Nephron (organoid): ENCODE measurements around the gene JMJD8.
A peak's percentile ranks its signal among the peaks of the same experiment; 100 is the strongest.

Experiments
- H3K27ac Mint-ChIP-seq, 3 experiments: 2 replicates each; pipeline ENCODE4 v1.8.0; 2020; ENCODE audit warnings: mixed read lengths in 3 of 3, mild to moderate bottlenecking in 2 of 3, moderate library complexity in 1 of 3
- H3K27me3 Mint-ChIP-seq: 2 replicates; pipeline ENCODE4 v1.8.0; 2021; ENCODE audit warnings: low read depth, mild to moderate bottlenecking, moderate library complexity, mixed read lengths
- H3K36me3 Mint-ChIP-seq: 2 replicates; pipeline ENCODE4 v1.8.0; 2020; ENCODE audit warnings: low read depth, mixed read lengths
- H3K4me1 Mint-ChIP-seq: 2 replicates; pipeline ENCODE4 v1.8.0; 2020; ENCODE audit warnings: mixed read lengths
- H3K4me3 Mint-ChIP-seq, 3 experiments: 2 replicates each; pipeline ENCODE4 v1.8.0; 2020; ENCODE audit warnings: mild to moderate bottlenecking in 3 of 3, mixed read lengths in 3 of 3, moderate library complexity in 2 of 3
- H3K9me3 Mint-ChIP-seq: 2 replicates; pipeline ENCODE4 v1.8.0; 2020; ENCODE audit warnings: mixed read lengths
- TF ChIP-seq, protein P1 (sequence below), 3 experiments: fragments of 200-600 bp; sonication (generic); IDR thresholded peaks; one replicate each; pipeline ENCODE4 v1.5.0; 2021; ENCODE audit warnings: antibody characterized with exemption in 3 of 3; ENCODE audit not compliant: unreplicated experiment in 3 of 3

Gene JMJD8

DNA sequence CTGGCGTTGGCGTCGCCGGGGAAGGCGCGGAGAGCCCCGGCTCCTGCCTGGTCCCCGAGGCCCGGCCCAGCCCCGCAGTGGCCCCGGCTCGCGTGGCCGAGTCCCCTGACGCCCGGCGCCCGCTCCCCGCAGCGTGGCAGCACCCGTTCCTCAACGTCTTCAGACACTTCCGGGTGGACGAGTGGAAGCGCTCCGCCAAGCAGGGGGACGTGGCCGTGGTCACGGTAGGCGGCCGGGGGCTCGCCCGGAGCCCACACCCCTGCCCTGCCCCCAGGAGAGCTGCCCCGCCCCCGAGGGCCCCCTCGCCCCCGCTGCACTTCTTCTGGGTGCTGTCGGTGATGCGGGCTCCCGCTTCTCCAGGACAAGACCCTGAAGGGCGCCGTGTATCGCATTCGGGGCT, 34.5 kb downstream of the JMJD8 start:
- no peak overlapping the region for H3K27ac Mint-ChIP-seq
- H3K9me3 Mint-ChIP-seq: no peaks in the 10 kb centered on the region
- H3K36me3 Mint-ChIP-seq: no peaks in the 10 kb centered on the region
- peak overlapping the region; percentile 79 to 81 (median 80) for H3K4me3 Mint-ChIP-seq
- no peaks in the 10 kb centered on the region for H3K4me1 Mint-ChIP-seq
- H3K27me3 Mint-ChIP-seq: peaks cover 3% of the 10 kb centered on the region
- TF ChIP-seq, protein P1, sequence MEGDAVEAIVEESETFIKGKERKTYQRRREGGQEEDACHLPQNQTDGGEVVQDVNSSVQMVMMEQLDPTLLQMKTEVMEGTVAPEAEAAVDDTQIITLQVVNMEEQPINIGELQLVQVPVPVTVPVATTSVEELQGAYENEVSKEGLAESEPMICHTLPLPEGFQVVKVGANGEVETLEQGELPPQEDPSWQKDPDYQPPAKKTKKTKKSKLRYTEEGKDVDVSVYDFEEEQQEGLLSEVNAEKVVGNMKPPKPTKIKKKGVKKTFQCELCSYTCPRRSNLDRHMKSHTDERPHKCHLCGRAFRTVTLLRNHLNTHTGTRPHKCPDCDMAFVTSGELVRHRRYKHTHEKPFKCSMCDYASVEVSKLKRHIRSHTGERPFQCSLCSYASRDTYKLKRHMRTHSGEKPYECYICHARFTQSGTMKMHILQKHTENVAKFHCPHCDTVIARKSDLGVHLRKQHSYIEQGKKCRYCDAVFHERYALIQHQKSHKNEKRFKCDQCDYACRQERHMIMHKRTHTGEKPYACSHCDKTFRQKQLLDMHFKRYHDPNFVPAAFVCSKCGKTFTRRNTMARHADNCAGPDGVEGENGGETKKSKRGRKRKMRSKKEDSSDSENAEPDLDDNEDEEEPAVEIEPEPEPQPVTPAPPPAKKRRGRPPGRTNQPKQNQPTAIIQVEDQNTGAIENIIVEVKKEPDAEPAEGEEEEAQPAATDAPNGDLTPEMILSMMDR (IDR thresholded peaks at IDR 0.05; ENCODE audit: unreplicated experiment in 3 of 3): no peak

DNA sequence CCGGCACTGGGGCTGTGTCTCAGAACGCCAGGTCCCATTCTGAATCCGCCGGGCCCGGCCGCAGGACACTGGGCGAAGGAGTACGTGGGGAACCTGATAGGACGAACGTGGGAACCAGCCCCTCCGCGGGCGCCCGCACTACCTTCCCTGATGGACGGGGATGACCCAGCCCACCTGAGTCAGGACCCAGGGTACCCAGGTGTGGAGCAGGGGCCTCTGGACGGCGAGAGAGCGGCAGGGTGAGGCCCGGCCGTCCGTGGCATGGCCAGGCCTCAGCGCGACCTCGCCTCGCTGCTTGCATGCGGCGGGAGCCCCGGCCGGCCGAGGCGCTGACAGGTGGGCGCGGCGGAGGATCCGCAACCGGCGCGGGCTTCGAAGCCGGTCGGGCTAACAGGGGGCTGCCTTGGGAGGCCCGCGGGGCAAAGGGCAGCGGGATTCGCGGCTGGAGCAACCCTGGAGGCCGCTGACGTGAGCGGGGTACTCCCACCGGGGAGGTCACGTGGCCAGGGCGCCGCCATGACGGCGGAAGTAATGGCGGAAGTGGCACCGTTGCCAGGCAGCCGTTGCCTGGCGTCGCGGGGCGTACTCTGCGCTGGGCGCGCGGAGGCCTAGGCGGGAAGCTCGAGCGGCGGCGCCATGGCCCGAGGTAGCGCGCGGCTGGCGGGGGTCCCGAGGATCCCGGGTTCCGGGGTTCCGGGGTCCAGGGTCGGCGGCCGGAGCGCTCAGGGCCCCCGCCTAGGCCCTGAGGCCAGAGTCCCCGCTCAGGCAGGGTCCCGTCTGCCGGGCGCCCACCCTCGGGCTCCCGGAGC, 35.1 kb downstream of the JMJD8 start, which contains the start of gene WDR90:
Gene WDR90 (plus strand): TSS at position 585 of the 809 bp plus-strand sequence. CDS start 52 bp downstream, at position 637.
- Mint-ChIP-seq H3K36me3 (no peaks in the 10 kb centered on the region), H3K4me3 (peak within 1 kb of the TSS; percentile 79 to 84 (median 84)), H3K9me3 (no peaks in the 10 kb centered on the region), H3K4me1 (no peaks in the 10 kb centered on the region), H3K27me3 (peaks cover 9% of the 10 kb centered on the region), H3K27ac (peak within 1 kb of the TSS in 2 of 3 experiments; percentile 69 to 79)
- TF ChIP-seq, protein P1 (IDR thresholded peaks at IDR 0.05; ENCODE audit: unreplicated experiment in 3 of 3): no peak

DNA sequence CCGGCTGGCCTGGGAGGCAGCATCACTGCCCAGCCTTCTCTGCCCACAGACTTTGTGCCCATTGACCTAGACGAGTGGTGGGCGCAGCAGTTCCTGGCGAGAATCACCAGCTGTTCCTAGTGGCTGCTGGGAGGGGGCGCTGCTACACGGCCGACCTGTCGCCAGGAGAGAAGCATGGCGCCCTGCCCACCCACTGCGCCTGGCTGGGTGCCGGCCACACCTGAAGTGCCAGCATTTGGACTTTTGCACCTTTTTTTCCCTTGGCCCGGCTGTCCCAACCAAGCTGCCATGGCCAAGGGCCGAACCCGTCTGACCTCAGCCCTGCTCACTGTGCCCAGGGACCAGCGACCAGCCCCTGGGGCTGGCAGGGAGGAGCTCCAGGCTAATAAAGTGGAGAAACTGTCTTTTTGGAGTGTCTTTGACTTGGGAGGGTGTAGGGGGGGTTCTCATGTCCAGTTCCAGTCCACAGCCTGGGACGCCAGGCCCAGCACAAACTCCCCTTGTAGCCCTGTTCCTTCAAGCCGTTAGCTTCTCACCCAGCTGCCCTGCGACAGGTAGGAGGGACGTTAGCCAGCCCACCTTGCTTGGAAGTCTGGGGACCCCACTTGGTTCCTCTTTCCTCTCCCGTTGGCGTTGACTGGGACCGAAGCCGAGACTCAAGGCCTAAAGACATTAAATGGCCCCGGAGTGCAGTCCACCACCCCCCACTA, 35.9 kb downstream of the JMJD8 start:
- H3K36me3 Mint-ChIP-seq: no peaks in the 10 kb centered on the region
- no peaks in the 10 kb centered on the region for H3K9me3 Mint-ChIP-seq
- H3K27me3 Mint-ChIP-seq: peaks cover 14% of the 10 kb centered on the region
- H3K4me3 Mint-ChIP-seq: peak overlapping the region; percentile 79 to 84 (median 84)
- H3K4me1 Mint-ChIP-seq: no peaks in the 10 kb centered on the region
- TF ChIP-seq, protein P1 (IDR thresholded peaks at IDR 0.05; ENCODE audit: unreplicated experiment in 3 of 3): peak; percentile 28 to 42 (median 40)
- H3K27ac Mint-ChIP-seq: peak overlapping the region in 2 of 3 experiments; percentile 69 to 79

DNA sequence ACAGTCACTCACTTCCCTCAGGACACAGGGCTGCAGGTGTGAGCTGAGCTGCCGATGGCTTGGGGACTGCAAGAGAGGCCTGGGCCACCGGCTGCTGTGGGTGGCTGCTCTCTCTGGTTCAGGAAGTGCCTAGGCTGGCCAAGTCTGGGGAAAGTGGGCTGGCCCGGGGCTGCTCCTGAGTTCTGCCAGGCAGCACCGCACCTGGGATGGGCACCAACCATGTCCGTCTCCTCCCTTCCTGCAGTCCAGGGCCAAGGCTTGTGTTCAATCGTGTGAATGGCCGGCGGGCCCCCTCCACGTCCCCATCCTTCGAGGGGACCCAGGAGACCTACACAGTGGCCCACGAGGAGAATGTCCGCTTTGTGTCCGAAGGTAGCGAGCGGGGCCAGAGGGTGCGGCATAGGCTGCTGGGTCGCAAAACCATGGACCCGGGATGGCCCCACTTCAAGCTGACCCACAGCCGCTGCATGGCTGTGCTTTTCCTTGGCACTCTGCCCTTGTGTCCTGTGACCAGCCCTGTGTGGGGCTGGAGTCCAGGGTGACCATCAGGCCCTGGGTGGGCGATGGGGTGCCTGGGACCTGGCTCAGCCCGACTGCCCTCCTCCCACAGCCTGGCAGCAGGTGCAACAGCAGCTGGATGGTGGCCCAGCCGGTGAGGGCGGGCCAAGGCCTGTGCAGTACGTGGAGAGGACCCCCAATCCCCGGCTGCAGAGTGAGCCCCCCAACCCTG, 36.8 kb downstream of the JMJD8 start:
- TF ChIP-seq, protein P1 (IDR thresholded peaks at IDR 0.05; ENCODE audit: unreplicated experiment in 3 of 3): no peak
- Mint-ChIP-seq H3K9me3 (no peaks in the 10 kb centered on the region), H3K27ac (no peak overlapping the region), H3K27me3 (peaks cover 14% of the 10 kb centered on the region), H3K4me1 (no peaks in the 10 kb centered on the region), H3K4me3 (peak overlapping the region; percentile 42 to 71 (median 63)), H3K36me3 (no peaks in the 10 kb centered on the region)

DNA sequence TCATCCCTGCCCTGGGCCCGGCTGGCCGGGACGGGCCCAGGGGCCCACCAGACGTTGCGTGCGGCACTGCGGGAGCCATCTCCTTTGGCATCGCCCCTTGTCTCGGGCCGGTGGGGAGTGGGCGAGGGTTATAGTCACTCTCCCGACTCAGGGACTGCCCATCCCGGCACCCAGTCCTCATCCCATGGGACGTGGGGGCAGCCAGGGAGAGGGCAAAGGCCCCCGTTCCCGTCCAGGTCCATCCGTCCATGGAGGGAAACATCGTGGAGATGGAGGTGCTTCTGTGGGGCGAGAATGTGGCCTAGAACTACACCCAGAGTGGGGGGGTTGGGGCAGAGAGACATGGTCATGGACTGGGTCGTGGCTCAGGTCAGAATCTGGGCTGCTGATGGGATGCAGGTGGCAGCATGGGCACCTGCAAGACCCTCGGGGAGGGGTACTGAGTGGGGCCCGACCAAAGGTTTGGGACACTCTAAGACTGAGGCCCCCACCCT, 37.4 kb downstream of the JMJD8 start:
- TF ChIP-seq, protein P1 (IDR thresholded peaks at IDR 0.05; ENCODE audit: unreplicated experiment in 3 of 3): no peak
- Mint-ChIP-seq H3K4me1 (no peaks in the 10 kb centered on the region), H3K27me3 (peaks cover 14% of the 10 kb centered on the region), H3K4me3 (peak overlapping the region; percentile 42 to 71 (median 63)), H3K9me3 (no peaks in the 10 kb centered on the region), H3K36me3 (no peaks in the 10 kb centered on the region), H3K27ac (no peak overlapping the region)
